GM19023 (cell line): Measurements from ENCODE around the gene TEX22.
A peak's percentile ranks its signal among the peaks of the same experiment; 100 is the strongest.
"Not testable (repeated sequence)": the region's sequence is repeated elsewhere in the genome, so short reads cannot be mapped to it uniquely, and the experiment has no call there.

Experiments used
- ATAC-seq: cut with Tn5 transposase; IDR thresholded peaks from one replicate; pipeline ENCODE4 v1.9.1; 2021; ENCODE audit warnings: mild to moderate bottlenecking, moderate library complexity; ENCODE audit not compliant: unreplicated experiment

Gene TEX22, protein sequence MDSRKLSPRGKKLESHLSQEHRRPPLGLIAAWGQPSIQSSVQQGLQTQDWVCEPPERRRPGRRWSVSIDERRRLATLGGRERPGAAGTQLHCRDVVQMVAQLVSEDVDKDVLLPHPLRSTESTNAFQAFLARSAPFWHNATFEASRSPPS

DNA sequence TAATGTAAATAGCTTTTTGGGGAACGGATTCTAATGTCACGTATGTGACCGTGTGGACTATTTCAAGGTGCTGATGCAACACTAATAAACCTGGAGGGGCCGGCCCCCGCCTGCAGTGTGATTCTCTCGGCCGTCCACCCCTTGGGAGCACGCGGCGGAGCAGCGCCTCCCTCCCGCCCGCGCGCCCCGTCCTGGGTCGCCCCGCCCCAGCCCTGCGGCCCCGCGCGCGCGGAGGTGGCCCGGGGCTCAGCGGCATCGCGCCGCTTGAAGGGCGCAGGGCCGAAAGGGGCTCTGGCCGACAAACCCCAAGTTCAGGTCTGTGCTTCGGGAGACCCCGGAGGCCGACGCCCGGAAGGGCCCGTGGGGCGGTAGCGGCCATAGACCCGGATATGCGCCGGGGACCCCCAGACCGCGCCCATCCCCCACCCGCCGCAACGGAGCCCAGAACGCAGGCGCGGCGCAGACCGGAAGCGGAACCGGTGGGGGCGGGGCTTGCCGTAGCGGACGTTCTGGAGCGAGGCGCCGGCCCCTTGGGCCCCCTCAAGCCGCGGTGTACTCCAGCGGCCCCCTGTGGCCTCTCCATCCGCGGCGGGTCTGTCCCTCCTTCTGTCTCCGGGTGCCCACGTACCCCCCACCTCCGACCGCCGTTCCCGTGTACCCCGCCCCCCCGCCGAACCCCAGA, at the start of gene TEX22:
TEX22 (plus strand) TSS at position 495 of the 682 bp plus-strand sequence. CDS start 803 bp downstream, outside the sequence.
- peak; percentile 79 for ATAC-seq

DNA sequence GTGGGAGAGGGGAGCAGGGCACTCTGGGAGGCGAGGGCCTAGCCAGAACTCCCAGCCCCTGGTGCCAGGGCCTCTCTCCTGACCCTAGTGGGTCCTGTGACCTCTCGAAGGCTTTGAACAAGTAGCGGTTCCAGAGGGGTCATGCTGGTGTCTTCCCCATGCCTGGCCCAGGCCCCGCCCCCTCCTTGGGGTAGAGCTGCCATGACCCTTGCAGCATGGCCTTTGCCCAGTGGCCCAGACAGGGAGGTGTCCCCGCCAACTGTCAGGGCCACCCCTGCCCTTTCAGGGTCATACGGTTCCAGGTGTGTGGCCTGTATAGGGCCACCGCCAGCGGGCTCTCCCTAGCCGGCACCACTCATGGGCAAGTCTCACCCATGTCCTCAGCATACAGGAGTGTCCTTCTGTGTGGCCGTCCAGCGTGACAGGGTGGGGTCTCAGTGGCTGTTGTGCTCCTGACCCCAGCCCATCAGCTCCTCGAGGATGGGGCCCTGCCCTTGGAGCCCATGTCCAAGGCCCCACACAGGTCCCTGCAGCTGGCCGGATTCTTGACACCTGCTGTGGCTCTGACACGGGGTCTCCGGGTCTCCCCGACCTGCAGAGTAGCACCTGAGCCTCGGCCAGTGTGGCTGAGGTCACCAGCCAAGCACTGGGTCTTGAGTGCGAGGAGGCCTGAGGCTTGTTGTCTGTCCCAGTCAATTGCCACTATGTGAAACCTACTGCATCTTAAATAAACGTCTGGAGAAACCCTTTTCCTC, 49.2 kb upstream of the TEX22 start:
- no peak for ATAC-seq

DNA sequence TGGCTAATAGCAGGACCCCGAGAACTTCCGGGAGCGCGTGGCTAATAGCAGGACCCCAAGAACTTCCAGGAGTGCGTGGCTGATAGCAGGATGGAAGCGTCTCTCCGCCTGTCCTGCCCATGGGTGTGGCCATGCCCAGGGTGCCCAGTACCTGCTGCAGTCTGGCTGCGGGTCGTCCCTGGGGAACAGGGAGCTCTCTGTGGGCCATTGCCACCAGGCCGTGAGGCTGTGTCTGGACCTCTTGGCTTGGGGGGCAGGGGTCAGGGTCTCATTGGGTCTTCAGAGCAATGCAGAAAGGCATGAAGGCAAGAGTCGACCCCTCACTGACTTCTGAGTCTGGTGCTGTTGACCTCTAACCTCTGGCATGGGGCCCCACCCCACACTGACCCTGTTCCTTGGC, 48.3 kb upstream of the TEX22 start:
- ATAC-seq = no peak

DNA sequence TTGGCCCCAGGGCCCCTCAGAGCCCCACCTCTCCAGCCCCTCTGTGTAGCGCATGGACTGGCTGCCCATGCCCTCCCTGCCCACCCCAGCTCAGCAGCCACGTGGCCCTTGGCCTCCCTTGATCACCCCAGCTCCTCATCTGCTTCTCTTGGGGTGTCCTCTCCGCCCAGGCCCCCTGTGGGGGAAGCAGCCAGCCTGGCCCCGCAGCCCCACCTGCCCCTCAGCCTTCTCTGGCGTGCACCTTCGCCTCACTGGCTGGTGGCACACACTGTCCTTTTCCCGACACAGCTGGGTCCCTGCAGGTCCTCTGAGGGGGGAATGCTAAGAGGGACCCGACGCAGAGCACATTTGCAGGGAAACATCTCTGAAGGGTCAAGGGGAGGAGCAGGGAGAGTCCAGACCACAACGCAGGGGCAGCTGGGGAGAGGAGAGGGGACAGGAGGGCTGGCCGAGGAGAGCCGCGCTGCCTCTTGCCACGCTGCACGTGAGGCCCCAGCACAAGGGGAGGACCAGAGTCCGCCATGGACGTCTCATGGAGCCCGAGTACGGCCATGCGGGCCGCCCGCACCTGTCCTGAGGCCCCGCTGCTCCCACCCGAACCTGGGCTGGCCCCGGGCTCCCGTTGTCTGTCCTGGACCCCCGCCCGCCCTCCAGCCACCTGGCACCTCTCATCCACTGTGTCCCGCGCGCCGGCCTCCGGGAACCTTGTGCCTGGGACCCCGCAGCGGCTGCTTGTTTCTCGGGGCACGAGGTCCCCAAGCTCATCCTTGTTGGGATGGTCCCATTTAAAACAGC, 47.7 kb upstream of the TEX22 start:
- no peak for ATAC-seq

DNA sequence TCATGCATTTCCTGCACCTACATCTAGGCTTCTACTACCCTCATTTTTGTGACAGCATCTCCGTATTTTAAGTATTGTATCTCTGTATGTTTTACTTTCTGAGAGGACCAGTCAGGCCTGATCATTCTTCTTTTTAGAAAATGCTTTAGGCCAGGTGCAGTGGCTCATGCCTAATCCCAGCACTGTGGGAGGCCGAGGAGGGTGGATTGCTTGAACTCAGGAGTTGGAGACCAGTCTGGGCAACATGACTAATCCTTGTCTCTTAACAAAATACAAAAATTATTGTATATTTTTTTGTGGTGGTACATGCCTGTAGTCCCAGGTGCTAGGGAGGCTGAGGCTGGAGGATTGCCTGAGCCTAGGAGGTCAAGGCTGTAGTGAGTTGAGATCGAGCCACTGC, 46.9 kb upstream of the TEX22 start:
- no peak for ATAC-seq

DNA sequence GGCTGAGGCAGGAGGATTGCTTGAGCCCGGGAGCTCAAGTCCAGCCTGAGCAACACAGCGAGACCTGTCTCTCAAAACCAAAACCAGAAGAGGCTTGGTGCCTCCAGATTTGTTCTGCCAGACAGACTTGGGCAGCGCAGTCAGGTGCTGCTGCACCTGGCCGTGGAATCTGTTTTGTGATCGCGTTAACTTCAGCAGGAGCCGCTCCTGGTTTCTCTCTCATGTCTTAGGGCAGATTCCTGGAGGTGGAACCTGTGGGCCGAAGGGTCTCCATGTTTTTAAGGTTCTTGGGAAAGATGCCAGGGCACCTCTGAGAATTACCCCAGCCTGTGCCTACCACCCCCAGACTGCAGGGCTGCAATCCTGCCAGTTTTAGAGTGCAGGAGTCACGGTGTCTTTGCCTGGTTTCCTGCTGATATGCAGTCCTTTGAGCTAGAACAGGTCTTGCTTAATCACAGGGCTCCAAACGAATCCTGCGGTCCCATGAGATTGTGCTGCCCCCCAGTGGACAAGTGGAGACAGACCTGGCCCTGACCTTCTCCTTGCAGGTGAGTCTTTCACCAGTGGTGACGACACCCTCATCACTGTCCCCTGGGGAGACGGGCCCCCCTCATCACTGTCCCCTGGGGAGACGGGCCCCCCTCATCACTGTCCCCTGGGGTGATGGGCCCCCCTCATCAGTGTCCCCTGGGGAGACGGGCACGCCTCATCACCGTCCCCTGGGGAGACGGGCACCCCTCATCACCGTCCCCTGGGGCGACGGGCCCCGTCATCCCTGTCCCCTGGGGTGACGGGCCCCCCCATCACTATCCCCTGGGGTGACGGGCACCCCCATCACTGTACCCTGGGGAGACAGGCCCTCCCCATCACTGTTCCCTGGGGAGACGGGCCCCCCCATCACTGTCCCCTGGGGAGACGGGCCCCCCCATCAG, 46.2 kb upstream of the TEX22 start:
- ATAC-seq = no peak

DNA sequence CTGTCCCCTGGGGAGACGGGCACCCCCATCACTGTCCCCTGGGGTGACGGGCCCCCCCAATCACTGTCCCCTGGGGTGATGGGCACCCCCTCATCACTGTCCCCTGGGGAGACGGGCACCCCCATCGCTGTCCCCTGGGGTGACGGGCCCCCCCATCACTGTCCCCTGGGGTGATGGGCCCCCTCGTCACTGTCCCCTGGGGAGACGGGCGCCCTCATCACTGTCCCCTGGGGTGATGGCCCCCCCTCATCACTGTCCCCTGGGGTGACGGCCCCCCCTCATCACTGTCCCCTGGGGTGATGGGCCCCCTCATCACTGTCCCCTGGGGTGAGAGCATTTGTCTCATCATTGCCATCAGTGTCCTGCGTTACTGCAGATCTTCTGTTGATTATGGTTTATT, 45.2 kb upstream of the TEX22 start:
- ATAC-seq = no peak

DNA sequence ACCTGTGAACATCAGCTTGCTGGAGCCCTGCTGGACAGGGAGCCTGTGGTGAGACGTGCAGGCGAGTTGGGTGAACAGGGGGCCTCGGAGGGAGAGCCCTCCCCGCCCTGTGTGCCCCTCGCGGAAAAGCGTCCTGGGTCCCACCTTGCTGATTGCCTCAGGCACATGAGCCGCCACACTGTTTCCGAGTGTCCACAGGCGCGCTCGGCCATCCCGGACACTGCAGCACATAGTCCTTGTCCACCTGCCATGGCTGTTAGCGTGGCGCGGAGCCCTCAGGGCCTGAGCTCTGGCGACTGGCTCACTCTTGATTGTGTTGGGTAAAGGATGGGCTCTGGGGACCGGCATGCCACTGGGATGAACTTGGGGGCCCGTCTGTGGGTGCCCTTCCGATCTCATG, 43.8 kb upstream of the TEX22 start:
- no peak for ATAC-seq

DNA sequence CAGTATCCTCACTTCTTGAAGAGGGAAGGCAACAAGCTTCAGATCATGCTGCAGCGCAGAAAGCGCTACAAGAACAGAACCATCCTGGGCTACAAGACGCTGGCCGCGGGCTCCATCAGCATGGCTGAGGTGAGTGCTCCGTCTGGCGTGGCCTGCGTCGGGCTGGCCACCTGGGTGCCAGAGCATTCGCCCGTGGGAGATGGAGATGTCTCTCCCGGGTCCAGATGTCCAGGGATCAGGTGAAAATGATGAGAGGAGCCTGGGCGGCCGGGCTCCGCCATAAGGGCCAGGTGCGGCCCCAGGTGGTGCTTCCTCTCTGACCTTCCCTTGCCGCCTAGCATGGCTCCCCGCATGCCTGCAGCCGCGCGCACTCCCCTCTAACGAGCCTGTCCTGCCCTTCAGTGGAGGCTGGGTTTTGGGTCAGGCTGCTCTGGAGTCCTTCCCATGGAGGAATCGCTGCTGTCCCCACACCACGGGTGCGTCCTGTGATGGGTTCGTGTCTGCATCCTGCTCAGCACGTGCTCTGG, 43.2 kb upstream of the TEX22 start:
- ATAC-seq = no peak

DNA sequence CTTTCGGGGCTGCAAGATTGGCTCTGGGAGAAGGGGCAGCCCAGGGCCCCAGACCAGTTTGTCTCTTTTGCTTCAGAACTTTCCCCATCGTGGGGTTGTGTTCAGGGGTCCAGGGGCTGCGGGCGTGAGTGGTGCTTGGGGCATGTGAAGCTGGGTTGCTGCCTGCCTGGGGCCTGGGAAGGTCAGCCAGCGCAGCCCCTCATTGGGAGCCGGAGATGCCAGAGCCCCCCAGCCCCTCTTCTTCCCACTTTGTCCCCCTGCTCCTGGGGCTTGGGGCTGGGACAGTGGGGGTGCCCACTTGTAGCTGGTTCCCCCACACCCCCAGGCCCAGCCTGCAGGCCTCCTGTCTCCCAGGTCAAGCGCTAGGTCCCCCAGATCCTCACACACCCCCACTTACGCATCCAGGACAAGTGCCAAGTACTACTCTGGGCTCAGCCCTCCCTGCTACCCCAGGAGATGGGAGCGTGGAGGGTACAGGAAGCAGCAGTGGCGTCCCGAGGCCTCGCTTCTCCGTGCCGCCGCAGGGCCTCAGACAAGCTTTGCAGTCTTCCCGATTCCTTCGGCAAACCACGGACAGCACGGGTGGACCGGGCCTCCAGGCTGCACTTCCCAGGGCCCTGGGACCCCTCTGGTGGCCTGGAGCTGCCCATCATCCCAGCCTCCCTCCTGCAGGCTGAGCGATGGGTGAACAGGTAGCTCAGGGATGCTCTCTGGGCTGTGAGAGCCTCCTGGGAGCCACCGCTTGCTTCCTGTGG, 42.3 kb upstream of the TEX22 start:
- no peak for ATAC-seq

DNA sequence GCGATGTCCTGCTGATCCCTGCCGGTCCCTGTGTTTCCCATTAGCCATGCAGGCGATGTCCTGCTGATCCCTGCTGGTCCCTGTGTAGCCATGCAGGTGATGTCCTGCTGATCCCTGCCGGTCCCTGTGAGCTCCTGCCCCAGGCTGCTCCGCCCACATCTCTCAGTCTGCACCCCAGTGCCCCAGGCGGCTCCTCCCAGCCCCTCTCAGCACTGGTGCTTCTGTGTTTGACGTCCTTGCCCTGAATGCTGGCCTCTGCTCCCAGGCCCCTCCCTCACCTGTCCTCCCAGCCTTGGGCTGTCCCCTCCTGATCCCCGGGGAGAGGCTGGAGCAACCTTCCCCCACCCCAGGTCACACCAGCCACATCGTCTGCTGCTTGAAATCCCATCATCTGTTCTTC, 41.4 kb upstream of the TEX22 start:
- no peak for ATAC-seq

DNA sequence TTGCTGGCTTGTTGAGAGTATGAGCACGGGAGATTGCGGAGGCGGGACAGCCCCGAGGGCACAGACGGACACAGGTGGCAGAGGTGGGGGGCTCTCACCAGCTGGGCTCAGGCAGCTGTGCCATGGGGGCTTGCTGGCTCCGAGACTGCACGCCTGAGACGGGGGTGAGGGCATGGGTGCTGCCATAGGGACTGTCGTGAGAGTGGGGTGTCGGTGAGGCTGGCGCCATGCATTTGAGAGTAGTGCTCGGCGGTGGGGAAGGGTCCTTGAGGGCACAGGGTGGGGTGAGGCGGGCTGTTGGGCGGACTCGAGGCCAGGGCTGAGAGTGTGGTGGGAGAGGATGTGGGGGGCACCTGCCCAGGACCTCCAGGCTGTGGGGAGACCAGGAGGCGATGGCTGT, 40.7 kb upstream of the TEX22 start:
- ATAC-seq = no peak

DNA sequence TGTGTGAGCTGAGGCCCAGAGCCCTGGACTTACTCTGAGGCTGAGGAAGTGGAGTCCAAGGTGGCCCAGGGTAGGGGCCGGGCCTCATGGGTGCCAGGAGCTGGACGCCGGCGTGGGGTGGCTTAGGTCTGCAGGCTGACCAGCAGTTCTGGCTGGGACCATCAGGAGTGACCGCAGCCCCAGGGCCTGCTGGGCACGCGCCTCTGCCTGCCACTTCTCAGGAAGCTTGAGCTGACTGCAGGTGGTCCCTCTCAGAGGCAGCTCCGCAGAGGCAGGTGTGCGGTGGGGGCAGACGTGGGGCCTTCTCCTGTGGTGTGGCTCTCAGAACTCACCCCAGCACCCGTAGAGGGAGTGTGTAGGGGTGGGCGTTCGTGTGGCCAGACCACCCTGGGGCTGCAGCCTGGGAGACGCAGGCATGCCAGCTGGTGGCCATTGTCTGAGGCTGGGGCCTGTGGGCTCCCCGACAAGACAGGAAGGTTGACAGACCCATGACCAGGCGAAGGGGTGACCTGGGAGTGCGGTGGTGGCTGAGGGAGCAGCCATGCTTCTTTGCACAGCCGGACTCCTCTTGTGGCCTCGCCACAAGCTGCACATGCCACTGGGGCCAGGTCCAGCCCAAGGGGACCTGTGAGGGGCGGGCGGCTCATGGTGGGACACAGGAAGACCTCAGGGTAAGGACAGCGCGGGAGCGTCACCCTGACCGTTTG, 40.0 kb upstream of the TEX22 start:
- no peak for ATAC-seq

DNA sequence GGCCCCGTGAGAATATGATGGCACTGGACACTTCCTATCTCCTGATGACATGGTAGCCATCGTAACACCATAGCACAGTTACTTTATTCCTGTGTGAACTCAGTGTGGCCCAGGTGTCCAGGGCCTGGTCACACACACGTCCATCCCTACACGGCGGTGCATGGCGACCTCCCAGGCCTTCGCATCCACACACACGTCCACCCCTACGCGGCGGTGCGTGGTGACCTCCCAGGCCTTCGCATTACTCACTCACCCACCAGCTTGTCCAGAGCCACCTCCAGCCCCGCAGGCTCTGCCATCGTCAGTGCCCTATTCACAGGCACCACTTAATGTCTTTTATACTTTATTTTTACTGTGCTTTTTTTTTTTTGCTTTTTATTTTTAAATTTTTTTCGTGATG, 39.4 kb upstream of the TEX22 start:
- no peak for ATAC-seq

DNA sequence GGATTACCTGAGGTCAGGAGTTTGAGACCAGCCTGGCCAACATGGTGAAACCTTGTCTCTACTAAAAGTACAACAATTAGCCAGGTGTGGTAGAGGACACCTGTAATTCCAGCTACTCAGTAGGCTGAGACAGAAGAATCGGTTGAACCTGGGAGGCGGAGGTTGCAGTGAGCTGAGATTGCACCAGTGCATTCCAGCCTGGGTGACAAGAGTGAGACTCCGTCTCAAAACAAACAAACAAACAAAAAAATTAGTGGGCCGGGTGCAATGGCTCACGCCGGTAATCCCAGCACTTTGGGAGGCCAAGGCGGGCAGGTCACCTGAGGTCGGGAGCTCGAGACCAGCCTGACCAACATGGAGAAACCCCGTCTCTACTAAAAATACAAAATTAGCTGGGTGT, 36.9 kb upstream of the TEX22 start:
- not testable (repeated sequence) for ATAC-seq

DNA sequence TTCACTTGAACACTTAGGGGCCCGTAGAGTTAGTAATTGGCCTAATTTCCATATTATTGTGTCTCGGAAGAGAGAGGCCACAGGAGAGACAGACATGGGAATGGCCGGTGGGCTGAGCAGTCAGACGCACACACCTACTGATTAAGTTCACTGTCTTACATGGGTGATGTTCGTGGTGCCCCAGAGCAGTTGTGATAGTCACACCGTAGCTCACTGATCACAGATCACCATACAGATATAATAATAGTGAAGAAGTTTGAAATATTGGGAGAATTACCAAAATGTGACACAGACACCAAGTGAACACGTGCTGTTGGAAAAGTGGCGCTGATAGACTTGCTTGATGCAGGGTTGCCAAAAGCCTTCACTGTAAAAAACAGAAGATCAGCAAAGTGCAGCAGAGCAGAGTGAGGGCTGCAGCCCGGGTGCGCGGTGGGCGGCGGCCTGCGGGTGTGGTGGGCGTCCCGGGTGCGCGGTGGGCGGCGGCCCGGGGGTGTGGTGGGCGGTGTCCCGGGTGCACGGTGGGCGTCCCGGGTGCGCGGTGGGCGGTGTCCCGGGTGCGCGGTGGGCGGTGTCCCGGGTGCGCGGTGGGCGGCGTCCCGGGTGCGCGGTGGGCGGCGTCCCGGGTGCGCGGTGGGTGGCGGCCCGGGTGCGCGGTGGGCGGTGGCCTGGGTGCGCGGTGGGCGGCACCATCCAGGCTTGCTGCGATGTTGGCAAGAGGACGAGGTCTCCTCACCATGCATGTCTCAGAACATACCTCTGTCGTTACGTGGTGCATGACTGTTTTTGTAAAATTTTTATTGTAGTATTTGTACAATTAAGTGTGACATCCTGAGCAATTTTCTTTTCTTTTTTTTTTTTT, 34.3 kb upstream of the TEX22 start:
- no peak for ATAC-seq

DNA sequence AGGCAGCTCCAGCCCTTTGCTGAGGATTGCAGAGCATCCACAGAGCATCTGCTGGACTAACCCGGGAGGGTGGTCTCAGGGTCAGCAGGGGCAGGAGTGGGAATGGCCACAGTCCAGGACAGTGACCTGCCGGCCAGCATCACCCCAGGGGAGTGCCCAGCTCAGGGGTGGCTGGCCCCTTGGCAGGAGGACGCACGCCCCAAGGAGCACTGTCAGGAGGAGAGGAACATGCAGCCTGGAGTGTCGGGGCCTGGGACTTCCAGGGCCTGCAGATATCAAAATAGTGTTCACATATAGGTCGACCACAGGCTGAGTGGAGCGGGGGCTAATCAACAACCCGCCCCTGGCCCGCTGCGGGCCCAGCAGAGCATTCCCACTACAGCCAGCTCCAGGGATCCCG, 33.2 kb upstream of the TEX22 start:
- ATAC-seq = no peak

DNA sequence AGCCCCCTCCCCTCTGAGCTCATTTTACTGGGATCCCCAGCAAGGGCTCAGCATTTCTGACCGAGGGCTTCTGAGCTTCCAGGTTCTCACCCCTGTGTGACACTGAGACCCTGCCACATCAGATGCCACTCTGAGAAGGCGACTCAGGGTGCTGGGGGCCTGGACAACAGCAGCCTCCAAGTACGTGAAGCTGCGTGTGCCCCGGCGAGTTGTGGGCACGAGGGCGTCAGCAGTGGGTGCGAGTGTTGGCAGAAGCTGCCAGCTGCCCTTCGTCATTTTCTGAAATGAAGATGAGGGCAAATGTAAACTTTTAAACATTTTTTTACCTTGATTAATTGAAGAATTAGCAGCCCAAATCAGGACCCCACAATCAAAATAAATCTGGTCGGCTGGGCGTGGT, 32.7 kb upstream of the TEX22 start:
- ATAC-seq = no peak
